ENCODE results near the gene AGBL3.
A peak's percentile ranks its signal among the peaks of the same experiment; 100 is the strongest.

AGBL3 gene

DNA sequence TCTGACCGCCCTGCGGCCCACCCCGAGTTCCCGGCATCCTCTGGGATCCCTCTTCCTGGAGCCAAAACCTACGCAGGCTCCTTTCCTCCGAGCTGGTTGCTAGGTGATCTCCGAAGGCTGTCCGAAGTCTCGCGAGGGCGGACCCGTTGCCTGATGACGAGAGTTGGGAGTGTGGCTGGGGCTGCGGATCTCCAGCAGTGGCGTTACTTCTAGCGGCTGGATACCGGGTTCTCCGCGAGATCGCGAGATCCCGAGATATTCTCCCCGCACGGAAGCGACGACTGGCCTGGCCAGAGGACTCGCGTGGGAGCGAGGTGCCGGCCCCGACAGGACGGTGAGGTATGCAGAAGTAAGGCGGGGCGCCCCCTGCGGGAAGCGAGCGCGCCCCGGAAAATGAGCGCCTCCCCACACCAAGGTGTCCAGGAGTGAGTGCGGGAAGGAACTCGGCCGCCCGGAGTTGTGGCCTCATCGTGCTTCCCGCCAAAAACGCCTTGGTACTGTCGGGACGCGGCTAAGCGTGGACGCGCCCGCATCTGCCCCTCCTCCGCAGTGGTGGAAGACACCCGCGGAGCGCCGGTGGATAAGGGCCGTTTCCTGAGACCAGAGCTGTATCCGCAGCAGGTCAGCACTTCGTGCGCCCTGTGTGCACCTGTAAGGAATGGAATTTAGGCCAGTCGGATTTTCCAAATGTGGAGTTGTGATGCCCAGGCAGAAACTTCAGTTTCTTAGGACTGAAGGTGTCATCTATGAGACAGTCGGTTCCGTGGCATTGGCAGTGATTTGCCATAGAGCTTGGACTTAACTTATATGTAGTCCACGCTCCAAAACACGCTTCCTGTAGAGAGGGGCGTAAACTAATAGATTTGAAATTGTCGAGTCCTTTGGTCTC, at the start of gene AGBL3:
TSS of gene AGBL3 (plus strand) at position 146 of the 889 bp plus-strand sequence. CDS start 1,426 bp downstream, outside the sequence.
- DNase-seq, result peak; percentile 85 to 92

DNA sequence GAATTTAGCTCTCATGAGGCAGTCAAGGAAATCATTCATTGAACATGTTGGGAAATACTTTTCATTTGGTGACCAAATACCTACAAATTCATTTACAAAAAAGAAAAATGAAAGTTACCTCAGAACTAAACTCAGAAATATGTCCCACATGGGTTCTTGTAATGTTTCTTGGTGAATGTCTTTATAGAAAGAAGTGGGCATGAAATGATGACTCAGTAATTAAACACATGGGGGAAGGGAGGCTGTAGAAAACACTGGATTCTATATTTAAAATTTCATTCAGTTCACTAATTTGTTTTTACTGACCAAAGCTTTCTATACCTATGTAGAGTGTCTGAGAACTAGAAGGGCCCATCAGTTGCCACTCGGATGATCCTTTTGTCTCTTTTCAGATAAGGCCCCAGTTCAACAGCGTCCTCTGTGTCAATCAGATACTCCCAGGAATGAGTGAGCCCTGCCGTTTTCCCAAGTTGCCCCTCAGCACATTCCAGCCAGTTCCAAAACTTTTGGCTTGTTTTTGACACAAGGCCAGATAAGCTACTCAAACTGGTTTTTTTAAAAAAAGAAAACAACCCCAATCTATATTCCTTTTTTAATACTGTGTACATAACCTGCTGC, 49.3 kb upstream of the AGBL3 start:
- no peak for DNase-seq

DNA sequence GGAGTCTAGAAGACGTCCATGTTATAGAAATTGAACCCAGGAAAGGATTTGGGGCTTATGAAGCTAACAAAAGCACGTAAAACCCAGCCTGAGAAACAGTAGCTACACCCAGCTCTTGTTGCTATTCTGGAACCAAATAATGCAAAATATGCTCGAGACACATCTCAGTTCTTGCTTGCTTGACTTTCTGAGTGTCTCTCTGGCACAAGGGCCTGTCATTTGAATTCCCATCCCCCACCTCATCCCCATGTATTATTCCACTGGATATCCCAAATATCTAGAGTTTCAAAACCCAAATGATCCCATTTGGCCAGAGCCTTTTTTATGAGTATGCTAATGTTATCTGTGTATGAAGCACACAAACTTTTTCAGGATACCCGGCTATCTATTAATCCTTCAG, 48.2 kb upstream of the AGBL3 start:
- DNase-seq, result no peak

DNA sequence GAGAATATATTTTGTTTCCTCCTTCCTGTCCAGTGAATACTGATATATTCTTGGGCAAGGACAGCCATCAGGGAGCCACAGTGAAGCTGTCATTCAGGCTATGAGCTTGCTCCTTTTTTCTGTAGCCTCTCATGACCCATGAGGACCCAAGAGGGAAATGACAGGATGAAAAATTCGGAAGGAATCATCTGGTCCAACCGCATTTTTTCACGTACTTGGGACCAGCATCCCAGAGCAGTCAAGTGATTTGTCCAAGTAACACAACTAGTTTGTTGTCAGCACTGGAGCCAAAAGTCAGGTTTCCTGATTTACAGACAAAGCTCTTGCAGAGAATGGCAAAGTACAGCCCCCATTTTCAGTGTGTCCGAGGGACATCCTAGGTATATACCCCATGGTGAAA, 47.2 kb upstream of the AGBL3 start:
- no peak for DNase-seq

DNA sequence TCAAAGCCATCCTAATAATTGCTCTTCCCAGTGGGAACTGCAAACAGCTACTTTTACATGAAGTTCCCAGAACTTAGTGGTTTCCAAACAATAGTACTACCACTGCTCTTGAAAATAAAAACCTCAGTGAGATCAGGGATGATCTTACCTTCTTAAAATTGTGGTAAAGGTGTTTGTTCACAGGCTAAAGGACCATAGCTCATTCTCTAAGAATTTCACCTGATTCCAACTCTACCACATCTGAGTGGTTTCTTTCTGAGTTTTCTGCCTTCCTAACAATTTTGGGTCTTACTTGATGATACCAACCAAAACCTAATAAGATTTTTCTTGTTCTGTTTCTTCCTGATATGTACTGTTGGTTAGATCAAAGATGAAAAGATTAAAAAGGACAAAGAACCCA, 45.6 kb upstream of the AGBL3 start:
- no peak for DNase-seq

DNA sequence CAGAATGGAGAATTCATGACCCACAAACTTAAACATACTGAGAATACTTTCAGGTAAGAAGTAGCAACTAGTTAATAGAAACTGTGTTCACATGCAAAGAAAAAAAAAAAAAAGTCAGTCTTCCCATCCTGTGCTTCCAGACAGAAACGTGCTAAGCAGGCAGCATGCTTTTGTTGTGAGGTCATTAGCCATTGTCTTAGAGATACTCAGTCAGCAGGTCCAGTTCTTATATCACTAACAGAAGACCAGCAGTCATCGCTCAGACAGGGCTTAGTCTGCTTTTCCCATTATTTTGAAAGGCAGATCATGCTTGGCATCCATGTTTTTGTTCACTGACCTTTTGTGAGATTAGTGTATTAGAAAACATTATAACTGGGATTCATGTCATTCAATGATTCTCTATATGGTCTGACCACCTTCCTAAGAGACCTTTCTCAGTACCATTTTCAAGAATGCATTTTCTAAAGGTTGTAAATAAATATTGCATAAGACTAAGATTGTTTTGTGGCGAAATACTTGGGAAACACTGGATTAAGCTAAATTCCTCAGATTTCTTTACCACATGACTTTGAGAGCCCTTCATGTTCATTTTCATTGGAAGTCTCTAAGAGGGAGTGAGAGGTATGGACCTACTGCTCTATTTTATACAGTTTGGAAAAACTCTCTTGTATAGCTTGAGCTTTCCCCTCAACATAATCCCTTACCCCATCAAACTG, 45.0 kb upstream of the AGBL3 start:
- DNase-seq, result no peak

DNA sequence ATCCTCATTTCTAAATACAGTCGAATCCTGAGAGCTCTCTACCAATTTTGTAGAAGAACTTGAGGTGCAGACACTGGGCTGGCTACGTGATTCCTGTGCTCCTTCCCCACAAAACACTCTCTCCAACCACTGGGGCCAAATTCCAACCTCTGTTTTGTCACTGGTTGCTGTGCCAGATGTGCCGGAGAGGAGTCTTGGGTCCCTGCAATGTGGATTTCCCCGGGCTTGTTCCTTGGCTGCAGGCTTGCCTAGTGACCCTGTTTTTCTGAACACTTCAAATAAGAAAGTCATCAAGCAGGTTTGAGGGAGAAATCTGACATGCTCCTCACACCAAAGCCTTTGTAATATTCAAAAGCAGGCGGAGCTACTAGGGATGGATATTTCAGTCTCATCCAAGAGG, 44.4 kb upstream of the AGBL3 start:
- no peak for DNase-seq

DNA sequence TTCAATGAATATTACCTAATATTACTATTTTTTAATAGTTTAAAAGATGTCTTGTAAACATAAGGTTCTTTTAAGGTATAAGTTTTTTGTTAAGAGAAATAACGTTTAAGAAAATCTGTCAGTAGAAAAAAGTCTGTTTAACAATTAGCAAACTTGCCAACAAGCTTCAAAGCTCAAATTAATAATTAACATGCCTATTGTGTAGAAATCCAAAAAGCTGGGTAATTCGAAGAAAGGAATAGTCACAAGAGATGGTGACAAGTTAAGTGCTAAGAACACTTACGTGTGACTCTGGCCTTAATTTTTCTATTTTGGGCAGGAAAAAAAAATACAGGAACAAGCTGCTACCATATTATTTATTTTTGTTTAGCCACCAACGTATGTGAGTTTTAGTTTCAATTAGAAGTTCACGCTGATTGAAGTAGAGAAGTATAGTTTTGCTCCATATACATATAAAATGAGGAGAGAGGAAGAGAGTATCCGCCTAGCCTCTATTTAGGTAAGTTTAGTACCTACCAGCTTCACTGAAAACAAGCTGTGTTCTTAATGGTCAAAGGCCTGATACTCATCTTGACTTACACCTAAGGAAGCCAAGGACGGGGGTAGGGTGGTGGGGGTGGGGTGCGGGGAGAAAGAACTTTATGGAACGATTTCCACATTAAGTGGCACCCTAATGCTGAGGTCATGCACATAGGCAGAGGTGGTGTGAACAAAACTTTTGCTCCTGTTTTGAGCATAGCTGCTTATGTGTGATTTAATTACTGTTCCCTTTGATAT, 43.4 kb upstream of the AGBL3 start:
- DNase-seq, result no peak

DNA sequence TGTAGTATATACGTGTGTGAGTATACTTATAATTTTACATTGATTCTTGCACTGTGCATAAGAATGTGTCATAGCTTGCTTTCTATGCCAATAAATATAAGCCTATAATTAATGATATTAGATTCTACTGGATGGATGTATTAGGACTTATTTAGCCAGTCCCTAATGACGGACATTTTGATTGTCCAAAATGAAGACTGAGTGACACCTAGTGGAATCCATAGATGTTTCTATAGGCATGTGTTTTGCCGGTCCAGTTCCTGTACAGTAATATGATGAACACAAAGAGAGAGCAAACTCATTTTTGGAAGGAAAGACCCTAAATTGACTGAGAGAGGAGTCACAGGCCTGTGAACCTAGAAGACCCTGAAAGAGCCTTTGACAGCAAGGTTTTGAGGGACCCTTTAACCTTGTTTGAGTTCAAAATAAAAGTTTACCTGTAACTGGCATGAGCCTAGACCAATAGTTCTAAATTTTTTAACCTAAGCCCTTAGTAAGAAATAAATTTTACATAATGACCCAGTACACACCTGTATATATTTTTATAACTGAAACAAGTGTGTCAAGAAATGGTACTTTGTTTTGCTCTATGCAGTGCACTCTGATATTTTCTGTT, 42.4 kb upstream of the AGBL3 start:
- peak; percentile 28 to 46 for DNase-seq

DNA sequence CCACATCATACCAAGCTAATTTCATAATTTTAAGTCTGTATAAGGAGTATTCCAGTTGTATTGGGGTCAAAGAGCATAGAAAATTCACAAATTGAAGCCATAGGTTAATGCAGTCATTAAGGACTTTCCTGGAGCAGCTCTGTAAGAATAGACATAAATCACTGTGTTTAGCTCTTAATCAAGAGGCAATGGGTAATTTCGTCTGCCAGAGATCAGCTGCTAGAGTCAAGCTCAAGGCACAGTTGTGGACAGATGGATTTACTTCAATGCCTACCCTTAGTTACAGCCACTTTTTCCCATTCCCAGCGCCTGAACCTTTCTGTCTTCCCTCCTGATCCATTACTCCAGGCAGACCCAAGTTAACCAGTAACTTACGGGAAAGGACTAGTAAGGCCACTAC, 40.6 kb upstream of the AGBL3 start:
- DNase-seq, result no peak

DNA sequence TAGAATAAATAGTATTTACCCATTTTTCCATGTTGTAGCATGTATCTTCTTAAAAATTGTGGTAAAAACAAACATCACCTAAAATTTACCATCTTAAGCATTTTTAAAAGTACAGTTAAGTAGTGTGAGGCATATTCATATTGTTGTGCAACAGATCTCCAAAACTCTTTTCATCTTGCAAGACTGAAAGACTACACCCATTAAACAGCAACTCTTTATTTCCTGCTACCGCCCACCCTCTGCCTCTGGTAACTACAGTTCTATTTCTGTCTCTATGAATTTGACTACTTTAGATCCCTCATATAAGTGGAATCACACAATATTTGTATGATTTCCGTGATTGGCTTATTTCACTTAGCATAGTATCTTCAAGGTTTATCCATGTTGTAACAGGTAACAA, 40.0 kb upstream of the AGBL3 start:
- peak; percentile 37 to 41 for DNase-seq

DNA sequence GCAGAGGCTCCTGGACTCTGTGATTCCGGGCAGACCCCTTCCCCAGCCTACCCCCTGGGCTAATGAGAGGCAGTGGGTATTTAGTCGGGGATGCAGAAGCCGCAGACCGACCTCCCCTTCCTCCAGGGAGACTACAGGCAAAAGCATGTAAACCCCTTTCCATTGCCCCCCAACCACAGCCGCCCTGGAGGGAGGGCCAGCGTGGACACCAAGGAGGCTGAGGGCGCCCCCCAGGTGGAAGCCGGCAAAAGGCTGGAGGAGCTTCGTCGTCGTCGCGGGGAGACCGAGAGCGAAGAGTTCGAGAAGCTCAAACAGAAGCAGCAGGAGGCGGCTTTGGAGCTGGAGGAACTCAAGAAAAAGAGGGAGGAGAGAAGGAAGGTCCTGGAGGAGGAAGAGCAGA, 39.0 kb upstream of the AGBL3 start:
- no peak for DNase-seq

DNA sequence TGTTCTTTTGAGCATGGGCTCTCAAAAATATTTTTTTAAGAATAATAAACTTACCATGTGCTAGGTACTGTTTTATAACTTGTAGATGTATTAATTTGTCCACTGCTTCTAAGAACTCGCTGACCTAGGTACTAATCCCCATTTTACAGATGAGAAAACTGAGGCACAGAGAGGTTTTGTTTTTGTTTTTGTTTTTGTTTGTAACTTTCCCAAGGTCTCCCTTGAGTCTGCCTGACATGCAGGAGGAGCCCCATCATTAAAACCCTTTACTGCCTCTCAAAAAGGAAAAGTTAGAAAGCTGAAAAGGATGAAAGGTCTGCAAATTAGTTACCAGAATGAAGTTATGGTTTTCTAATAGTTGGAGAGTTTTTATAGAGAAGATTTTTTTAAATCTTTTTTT, 38.5 kb upstream of the AGBL3 start:
- DNase-seq, result no peak

DNA sequence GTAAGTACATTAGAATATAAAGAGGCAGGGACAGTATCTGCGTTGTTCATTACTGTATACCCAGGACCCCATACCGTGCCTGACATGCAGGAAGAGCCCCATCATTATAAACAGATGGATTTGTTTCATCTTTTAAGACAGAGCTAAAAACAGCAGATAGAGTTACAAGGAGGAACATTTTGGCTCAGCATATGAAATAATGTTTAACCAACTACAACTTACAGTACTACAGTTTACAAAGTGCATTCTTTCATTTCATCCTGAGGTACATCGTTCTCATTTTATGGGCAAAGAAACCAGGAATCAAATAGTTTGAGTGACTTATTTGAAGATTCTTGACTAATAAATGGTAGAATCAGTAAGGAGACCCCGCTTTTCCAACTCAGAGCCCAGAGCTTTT, 38.1 kb upstream of the AGBL3 start:
- DNase-seq, result no peak

DNA sequence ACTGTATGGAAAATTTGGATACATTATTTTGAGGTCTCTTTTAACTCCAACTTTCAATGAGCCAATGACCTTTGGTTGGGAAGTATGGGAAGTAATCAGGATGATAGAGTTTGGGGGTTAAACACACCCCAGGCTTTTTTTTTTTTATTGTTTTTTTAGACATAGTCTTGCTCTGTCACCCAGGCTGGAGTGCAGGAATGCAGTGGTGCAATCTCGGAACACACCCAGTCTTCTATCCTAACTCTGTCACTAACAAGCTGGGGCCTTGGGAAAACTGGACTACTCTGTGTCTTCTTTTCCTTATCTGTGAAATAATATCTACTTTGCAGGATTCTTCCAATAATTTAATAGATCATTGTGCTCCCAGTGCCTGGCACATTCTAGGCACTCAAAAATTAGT, 37.6 kb upstream of the AGBL3 start:
- DNase-seq, result no peak

DNA sequence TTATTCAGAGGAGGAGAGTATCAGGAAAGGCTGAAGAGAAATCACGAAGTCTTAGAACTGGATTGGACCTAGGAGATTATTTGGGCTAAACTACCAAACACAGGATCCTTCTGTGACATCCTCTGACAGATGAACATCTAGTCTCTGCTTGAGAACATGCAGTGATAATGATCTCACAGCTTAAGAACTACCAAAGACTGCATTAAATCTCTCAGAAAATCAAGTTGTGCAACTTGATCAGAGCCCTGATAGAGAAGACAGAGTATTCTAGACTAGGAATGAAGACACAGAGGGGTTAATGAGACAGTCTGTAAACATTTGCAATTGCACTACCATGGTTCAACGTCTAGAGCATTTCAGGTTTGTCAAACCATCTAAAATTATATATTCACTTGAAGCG, 37.1 kb upstream of the AGBL3 start:
- DNase-seq, result no peak

DNA sequence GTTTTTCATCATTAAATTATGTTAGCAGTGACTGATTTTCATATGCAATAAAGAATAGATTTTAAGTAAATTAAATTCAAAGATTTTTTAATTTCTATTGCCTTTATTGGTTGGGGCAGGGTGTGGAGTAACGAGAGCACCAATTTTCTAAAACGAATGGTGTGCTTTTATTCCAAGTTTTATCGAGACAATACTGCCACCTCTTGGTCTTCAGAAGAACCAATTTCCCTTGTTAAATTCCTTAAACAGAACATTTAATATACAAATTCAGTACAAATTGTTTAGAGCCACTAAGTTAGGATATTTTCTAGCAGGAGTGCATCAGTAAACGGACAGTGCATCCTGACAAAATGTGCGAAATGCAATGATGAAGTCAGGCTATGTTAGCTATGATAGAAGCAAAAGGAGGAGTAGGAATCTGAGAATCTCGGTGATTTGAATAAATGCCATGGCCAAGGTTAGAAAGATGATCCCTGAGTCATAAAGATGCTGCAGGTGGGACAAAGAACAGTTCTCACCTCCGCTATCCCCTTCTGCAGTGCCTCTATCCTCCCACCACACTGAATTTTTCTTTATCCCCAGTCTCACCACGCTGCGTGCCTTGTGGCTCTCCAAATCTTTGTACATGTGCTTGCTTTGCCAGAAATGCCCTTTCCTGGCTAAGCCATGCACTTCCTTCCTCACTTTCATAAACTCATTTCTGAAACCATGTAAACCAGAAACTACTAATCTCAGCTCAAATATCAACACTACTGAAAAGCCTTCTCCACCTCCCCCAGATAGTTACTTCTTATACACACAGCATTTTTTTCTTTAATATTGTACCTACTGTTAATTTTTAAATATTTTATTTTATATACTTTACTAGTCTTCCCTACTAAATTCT, 31.9 kb upstream of the AGBL3 start:
- peak; percentile 25 to 51 for DNase-seq

DNA sequence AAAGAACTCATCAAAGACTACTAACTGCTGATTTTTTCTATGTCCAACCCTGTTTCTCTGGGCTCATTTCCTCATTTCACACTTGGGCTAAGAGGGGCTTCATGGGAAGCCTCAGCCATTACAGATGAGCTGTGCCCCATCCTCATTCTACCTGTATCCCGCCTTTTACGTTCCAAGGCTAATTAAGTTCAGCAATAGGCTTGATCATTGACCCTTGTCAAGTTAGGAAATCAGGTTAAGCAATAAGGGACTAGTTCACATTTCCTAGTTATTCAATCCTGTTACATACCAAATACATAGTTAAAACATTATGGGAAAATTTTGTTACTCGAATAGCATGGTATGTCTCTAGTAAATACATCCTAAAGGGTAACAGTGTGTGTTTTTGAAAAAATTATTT, 29.3 kb upstream of the AGBL3 start:
- DNase-seq, result no peak

DNA sequence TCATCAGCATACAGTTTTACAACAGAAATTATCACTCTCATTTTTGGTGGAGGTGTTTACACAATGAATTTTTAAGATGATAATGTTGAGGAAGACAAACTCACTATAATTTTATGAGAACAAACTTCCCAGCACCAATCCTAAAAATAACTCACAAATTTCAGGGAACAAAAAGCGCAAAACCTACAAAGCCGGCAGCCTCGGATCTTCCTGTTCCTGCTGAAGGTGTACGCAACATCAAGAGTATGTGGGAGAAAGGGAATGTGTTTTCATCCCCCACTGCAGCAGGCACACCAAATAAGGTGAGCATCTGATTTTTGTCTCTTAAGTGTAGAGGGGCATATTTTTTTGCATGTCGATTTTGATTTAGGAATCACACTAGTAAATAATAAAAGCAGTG, 26.5 kb upstream of the AGBL3 start:
- no peak for DNase-seq

DNA sequence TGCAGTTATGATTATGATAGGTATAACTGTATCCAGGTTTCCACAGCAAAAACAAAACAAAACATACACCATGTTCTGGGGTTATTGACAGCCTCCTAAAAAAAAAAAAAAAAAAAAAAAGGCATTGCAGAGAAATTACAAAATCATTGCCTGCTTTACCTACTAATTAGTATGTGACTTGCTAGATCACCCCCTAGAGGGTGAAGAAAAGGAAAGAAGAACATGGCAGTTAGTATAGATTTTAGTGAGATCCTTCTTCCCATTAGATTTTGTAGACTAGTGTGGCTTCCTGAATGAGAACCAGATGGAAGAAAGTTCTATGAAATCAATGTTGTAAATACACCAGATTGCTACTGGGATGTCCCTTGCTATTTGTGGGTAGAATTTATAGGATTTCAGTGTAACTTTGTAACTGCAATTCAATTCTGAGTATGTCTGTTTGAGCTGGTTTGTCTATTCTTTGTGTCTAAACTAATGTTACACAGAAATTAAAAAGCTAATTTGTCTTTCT, 24.0 kb upstream of the AGBL3 start:
- no peak for DNase-seq

DNA sequence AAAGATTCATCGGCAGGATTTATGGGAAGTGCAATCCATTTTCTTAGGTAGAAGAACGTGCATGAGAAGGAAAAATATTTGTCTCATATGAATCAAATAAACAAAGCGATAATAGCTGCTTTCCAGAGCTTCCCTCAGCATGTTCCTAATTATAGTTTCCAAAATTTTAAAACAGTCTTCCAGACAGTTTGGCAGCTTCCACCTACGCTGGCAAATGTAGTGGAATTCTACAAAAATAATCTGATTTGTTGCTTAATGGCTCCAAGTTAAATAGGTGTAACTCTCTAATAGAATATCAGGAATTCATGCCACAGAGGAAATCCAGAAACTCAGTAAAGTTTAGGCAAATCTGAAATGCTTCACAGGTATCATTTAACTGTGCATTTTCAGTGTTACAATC, 23.3 kb upstream of the AGBL3 start:
- DNase-seq, result no peak

All from inflammatory macrophage treated with lipopolysaccharide for 1 hour (primary cell).